Heart left ventricle (tissue), 13 donors: ENCODE results near the gene BTAF1.

Experiments
- POLR2A ChIP-seq, 2 donors: fragments of 450-650 bp; IDR thresholded peaks; one replicate each; pipeline ENCODE4 v1.6.1; 2017; ENCODE audit warnings: antibody characterized with exemption in 2 of 2, mild to moderate bottlenecking in 2 of 2, moderate library complexity in 2 of 2
- TF ChIP-seq, protein P1 (sequence below), 12 donors: fragments of 200-600 bp; sonication (generic) in 4 of 12; IDR thresholded peaks; one replicate each; pipeline versions ENCODE4 v1.5.0 to v1.8.0; 2018 to 2022; ENCODE audit warnings: antibody characterized with exemption in 12 of 12, mild to moderate bottlenecking in 5 of 12
- donor health status: ischemic (EF 13 %, LVEDD 7.1; RV severe dilation, severe dysfunction).
- donor health status: DM: no; HTN: yes; CAD: no.
- donor health status: DM: no; HTN: no; CAD: no.
- donor health status: ischemic (EF 25% LVEDD 6.9; RV normal size, moderate dysfunction).
- donor health status: ischemic (EF 25% LVEDD 5.7; RV mildly dilated, moderate dysfunction).
- donor health status: ischemic (EF 35%, LVEDD 5.7; RV mildly dilated, moderate dysfunction).
- donor health status: nonischemic (EF 11% LVEDD 7.7; RV severe dilation, severe dysfunction).
- donor health status: DM: yes; HTN: yes; CAD: no.
- donor health status: PGD.
- donor health status: ischemic (EF 29% LVEDD 5.4; RV normal size, mild dysfunction).
- donor health status: nonischemic (EF 23%, LVEDD 6.1; RV moderate dilation, normal function).

DNA sequence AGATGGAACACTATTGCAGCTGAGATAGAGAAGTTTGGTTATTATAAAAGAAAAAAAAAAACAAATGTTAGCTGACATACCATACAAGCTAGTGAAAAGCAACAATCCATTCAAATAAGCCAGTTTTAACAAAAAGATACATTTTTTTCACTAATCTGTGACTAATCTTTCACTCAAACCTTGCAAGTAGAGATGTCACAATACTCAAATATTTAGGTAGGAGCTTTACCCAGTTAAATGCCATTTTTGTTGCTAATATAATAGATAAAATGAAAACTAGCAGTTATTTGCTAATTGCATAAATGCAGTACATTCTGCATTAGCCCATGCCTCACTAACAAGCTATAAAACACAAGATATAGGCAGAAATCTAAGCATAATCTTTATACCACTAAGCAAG, 123.6 kb downstream of the BTAF1 start:
- TF ChIP-seq POLR2A (IDR thresholded peaks at IDR 0.05), result no peak
- TF ChIP-seq, protein P1, sequence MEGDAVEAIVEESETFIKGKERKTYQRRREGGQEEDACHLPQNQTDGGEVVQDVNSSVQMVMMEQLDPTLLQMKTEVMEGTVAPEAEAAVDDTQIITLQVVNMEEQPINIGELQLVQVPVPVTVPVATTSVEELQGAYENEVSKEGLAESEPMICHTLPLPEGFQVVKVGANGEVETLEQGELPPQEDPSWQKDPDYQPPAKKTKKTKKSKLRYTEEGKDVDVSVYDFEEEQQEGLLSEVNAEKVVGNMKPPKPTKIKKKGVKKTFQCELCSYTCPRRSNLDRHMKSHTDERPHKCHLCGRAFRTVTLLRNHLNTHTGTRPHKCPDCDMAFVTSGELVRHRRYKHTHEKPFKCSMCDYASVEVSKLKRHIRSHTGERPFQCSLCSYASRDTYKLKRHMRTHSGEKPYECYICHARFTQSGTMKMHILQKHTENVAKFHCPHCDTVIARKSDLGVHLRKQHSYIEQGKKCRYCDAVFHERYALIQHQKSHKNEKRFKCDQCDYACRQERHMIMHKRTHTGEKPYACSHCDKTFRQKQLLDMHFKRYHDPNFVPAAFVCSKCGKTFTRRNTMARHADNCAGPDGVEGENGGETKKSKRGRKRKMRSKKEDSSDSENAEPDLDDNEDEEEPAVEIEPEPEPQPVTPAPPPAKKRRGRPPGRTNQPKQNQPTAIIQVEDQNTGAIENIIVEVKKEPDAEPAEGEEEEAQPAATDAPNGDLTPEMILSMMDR (IDR thresholded peaks at IDR 0.05), result no peak
